ENCODE data around the gene FBXL16. TPM values are rescaled to one million over a fixed set of nuclear protein-coding genes. Genes with fewer than 3 reads are reported as not detected.

The FBXL16 gene
- total and polyA plus RNA-seq, 9 of the 15 experiments (the other 6 are each of a cell fraction or from before 2014, with no cell fraction given) = 0.21 to 8.2 (median 1.7) TPM

DNA sequence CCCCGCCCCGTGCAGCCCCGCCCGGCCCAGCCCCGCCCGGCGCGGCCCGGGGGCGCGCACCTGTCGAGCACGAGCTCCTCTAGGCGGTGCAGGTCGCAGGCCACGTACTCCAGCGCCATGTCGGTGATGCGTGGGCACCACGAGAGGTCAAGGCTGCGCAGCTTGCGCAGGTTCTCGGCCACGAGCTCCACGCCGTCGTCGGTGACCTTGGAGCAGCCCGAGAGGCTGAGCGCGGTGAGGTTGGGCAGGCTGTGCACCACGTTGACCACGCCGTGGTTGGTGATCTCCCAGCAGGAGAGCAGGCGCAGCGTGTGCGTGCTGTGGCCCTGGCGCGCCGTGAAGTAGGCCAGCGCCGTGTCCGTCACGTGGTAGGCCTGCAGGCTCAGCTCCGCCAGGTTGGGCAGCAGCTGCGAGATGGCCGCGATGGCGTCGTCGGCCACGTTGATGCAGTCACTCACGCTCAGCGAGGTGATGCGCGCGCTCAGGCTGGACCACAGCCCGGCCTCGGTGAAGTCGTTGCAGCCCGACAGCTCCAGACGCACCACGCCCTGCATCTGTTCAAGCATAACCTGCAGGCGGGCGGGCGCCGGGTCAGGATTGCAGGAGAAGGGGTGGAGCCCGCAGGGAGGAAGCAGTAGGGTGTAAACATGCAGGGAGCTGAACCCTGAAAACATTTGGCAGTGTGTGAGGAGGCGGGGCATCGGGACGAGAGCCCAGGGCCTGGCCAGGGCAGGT is 10.1 kb downstream of the FBXL16 start (continued):
- TF ChIP-seq, protein P1, sequence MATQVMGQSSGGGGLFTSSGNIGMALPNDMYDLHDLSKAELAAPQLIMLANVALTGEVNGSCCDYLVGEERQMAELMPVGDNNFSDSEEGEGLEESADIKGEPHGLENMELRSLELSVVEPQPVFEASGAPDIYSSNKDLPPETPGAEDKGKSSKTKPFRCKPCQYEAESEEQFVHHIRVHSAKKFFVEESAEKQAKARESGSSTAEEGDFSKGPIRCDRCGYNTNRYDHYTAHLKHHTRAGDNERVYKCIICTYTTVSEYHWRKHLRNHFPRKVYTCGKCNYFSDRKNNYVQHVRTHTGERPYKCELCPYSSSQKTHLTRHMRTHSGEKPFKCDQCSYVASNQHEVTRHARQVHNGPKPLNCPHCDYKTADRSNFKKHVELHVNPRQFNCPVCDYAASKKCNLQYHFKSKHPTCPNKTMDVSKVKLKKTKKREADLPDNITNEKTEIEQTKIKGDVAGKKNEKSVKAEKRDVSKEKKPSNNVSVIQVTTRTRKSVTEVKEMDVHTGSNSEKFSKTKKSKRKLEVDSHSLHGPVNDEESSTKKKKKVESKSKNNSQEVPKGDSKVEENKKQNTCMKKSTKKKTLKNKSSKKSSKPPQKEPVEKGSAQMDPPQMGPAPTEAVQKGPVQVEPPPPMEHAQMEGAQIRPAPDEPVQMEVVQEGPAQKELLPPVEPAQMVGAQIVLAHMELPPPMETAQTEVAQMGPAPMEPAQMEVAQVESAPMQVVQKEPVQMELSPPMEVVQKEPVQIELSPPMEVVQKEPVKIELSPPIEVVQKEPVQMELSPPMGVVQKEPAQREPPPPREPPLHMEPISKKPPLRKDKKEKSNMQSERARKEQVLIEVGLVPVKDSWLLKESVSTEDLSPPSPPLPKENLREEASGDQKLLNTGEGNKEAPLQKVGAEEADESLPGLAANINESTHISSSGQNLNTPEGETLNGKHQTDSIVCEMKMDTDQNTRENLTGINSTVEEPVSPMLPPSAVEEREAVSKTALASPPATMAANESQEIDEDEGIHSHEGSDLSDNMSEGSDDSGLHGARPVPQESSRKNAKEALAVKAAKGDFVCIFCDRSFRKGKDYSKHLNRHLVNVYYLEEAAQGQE (IDR thresholded peaks at IDR 0.05; ENCODE audit: borderline replicate concordance) = peak; percentile 41
- TF ChIP-seq, protein P1 (CRISPR knock-in tag; IDR thresholded peaks at IDR 0.05; ENCODE audit: low read depth) = 0 out of 2 replicates have a peak, but pooled peaks have one; percentile 64
- TF ChIP-seq, protein P2, sequence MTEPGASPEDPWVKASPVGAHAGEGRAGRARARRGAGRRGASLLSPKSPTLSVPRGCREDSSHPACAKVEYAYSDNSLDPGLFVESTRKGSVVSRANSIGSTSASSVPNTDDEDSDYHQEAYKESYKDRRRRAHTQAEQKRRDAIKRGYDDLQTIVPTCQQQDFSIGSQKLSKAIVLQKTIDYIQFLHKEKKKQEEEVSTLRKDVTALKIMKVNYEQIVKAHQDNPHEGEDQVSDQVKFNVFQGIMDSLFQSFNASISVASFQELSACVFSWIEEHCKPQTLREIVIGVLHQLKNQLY (CRISPR knock-in tag; conservative IDR thresholded peaks at IDR 0.05) = peak in 1 of 2 experiments; percentile 96; a peak in 2 of 4 replicates
- TF ChIP-seq, protein P3, sequence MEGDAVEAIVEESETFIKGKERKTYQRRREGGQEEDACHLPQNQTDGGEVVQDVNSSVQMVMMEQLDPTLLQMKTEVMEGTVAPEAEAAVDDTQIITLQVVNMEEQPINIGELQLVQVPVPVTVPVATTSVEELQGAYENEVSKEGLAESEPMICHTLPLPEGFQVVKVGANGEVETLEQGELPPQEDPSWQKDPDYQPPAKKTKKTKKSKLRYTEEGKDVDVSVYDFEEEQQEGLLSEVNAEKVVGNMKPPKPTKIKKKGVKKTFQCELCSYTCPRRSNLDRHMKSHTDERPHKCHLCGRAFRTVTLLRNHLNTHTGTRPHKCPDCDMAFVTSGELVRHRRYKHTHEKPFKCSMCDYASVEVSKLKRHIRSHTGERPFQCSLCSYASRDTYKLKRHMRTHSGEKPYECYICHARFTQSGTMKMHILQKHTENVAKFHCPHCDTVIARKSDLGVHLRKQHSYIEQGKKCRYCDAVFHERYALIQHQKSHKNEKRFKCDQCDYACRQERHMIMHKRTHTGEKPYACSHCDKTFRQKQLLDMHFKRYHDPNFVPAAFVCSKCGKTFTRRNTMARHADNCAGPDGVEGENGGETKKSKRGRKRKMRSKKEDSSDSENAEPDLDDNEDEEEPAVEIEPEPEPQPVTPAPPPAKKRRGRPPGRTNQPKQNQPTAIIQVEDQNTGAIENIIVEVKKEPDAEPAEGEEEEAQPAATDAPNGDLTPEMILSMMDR (IDR thresholded peaks at IDR 0.05 in 2 of 3, conservative IDR thresholded peaks at IDR 0.05 in 1 of 3; ENCODE audit: insufficient read depth in 2 of 3, low read depth in 1 of 3, low read length in 3 of 3) = no peak
- TF ChIP-seq PRMT5 (CRISPR knock-in tag; IDR thresholded peaks at IDR 0.05) = no peak
- TF ChIP-seq, protein P4, sequence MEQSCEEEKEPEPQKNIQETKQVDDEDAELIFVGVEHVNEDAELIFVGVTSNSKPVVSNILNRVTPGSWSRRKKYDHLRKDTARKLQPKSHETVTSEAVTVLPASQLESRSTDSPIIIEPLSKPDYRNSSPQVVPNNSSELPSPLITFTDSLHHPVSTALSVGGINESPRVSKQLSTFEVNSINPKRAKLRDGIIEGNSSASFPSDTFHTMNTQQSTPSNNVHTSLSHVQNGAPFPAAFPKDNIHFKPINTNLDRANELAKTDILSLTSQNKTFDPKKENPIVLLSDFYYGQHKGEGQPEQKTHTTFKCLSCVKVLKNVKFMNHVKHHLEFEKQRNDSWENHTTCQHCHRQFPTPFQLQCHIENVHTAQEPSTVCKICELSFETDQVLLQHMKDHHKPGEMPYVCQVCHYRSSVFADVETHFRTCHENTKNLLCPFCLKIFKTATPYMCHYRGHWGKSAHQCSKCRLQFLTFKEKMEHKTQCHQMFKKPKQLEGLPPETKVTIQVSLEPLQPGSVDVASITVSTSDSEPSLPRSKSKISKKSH (CRISPR knock-in tag; IDR thresholded peaks at IDR 0.05) = no peak
- TF ChIP-seq, protein P5, sequence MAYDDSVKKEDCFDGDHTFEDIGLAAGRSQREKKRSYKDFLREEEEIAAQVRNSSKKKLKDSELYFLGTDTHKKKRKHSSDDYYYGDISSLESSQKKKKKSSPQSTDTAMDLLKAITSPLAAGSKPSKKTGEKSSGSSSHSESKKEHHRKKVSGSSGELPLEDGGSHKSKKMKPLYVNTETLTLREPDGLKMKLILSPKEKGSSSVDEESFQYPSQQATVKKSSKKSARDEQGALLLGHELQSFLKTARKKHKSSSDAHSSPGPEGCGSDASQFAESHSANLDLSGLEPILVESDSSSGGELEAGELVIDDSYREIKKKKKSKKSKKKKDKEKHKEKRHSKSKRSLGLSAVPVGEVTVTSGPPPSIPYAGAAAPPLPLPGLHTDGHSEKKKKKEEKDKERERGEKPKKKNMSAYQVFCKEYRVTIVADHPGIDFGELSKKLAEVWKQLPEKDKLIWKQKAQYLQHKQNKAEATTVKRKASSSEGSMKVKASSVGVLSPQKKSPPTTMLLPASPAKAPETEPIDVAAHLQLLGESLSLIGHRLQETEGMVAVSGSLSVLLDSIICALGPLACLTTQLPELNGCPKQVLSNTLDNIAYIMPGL (CRISPR knock-in tag; IDR thresholded peaks at IDR 0.05) = peak; percentile 91; the same call in 1 of the 2 replicates
- TF ChIP-seq DDX20 (tag; IDR thresholded peaks at IDR 0.05; ENCODE audit: low read depth) = no peak
- TF ChIP-seq, protein P6, sequence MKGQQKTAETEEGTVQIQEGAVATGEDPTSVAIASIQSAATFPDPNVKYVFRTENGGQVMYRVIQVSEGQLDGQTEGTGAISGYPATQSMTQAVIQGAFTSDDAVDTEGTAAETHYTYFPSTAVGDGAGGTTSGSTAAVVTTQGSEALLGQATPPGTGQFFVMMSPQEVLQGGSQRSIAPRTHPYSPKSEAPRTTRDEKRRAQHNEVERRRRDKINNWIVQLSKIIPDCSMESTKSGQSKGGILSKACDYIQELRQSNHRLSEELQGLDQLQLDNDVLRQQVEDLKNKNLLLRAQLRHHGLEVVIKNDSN (CRISPR knock-in tag; IDR thresholded peaks at IDR 0.05) = peak; percentile 96
- no peak for TF ChIP-seq SRSF1 (IDR thresholded peaks at IDR 0.05; ENCODE audit: low read depth, low read length)
- no peak for TF ChIP-seq SMARCC2 (IDR thresholded peaks at IDR 0.05; ENCODE audit: low read depth)

Measured in K562 (cell line).